HepG2 (cell line): ENCODE data around the gene ORC1. TPM values are rescaled to one million over a fixed set of nuclear protein-coding genes. Genes with fewer than 3 reads are reported as not detected.

ENCODE experiments used
- ATAC-seq: fragments of 200-7000 bp; cut with Tn5 transposase; 3 replicates; pipeline ENCODE4 v1.9.1; 2020; ENCODE audit warnings: mild to moderate bottlenecking, moderate library complexity
- BruUV-seq: library from RNA; stranded (reverse); fragments of 400-500 nt; replicated peaks from 2 replicates; lab custom pipeline; 2021; lab: Mats Ljungman, UMichigan
- CTCF ChIA-PET: fragments of 300-600 bp; formaldehyde crosslinking; extraction: SDS; loops from one replicate; lab custom pipeline; 2021; ENCODE audit warnings: low total read pairs, inconsistent platforms, low intra/inter-chr PET ratio; lab: Yijun Ruan, JAX
- POLR2A ChIA-PET: fragments of 350-600 bp; sonication (Branson Sonifier 250); formaldehyde crosslinking; loops from one replicate; lab custom pipeline; 2020; ENCODE audit warnings: antibody characterized with exemption, inconsistent platforms; lab: Yijun Ruan, JAX
- DNase-seq: peaks from one replicate; pipeline ENCODE4 v3.0.0-alpha.2; 2015; ENCODE audit warnings: low spot score
- FAIRE-seq: peaks from 3 replicates; lab custom pipeline; 2011; peaks lifted over from hg19 to GRCh38; lab: Jason Lieb, UNC
- H2AFZ ChIP-seq: one replicate; pipeline ENCODE4 v1.6.1; 2011; ENCODE audit warnings: low read length, inconsistent platforms
- H3K27ac ChIP-seq: fragments of 300-600 bp; 3 replicates; pipeline ENCODE4 v1.8.0; 2011; ENCODE audit warnings: mixed run types, mild to moderate bottlenecking, mixed read lengths, low read length, inconsistent platforms; ENCODE audit not compliant: insufficient read depth; ENCODE audit errors: extremely low read length
- H3K27me3 ChIP-seq, 2 experiments: fragments of 200-600 bp in 1 of 2; 2 replicates in 1 of 2; 3 replicates in 1 of 2; pipeline versions ENCODE4 v1.6.0 to v1.8.0; 2011; ENCODE audit warnings: low read length in 2 of 2, mild to moderate bottlenecking in 2 of 2, moderate library complexity in 2 of 2, inconsistent platforms in 1 of 2; ENCODE audit not compliant: insufficient read depth in 2 of 2, control insufficient read depth in 1 of 2
- H3K36me3 ChIP-seq, 2 experiments: fragments of 200-600 bp in 1 of 2; replicated peaks in 1 of 2; 2 replicates in 1 of 2; 3 replicates in 1 of 2; pipeline versions ENCODE4 v1.5.1 to v1.8.0; 2011; ENCODE audit warnings: low read length in 2 of 2, inconsistent platforms in 1 of 2; ENCODE audit not compliant: insufficient read depth in 2 of 2, control insufficient read depth in 1 of 2
- H3K4me1 ChIP-seq: 2 replicates; pipeline ENCODE4 v1.5.1; 2012; ENCODE audit warnings: low read length, inconsistent platforms; ENCODE audit not compliant: insufficient read depth
- H3K4me2 ChIP-seq: 2 replicates; pipeline ENCODE4 v1.6.0; 2011; ENCODE audit warnings: low read depth, low read length, inconsistent platforms
- H3K4me3 ChIP-seq, 3 experiments: fragments of 200-600 bp in 1 of 3; sonication (generic), shearing (Covaris generic) in 1 of 3; replicated peaks in 1 of 3; 2 replicates each; pipeline ENCODE4 v1.5.1; 2011 to 2016; ENCODE audit warnings: low read length in 3 of 3, inconsistent platforms in 2 of 3, low read depth in 2 of 3, mild to moderate bottlenecking in 2 of 3, control low read depth in 1 of 3, mixed read lengths in 1 of 3; ENCODE audit not compliant: insufficient read depth in 1 of 3
- H3K79me2 ChIP-seq: one replicate; pipeline ENCODE4 v1.6.1; 2011; ENCODE audit warnings: low read length, inconsistent platforms; ENCODE audit not compliant: insufficient read depth
- H3K9ac ChIP-seq: 2 replicates; pipeline ENCODE4 v1.6.0; 2011; ENCODE audit warnings: mild to moderate bottlenecking, low read depth, low read length, inconsistent platforms; ENCODE audit not compliant: insufficient read depth
- H3K9me3 ChIP-seq: 2 replicates; pipeline ENCODE4 v1.5.1; 2012; ENCODE audit warnings: mild to moderate bottlenecking, low read length
- H4K20me1 ChIP-seq: 2 replicates; pipeline ENCODE4 v1.6.0; 2011; ENCODE audit warnings: inconsistent platforms, mild to moderate bottlenecking, low read length, moderate library complexity; ENCODE audit not compliant: insufficient read depth
- BRCA1 ChIP-seq: sonication (generic); formaldehyde crosslinking; IDR thresholded peaks from 2 replicates; pipeline ENCODE4 v1.4.0; 2020; ENCODE audit warnings: missing genetic modification reagents
- CEBPB ChIP-seq: IDR thresholded peaks from 2 replicates; pipeline ENCODE4 v1.6.1; 2011; ENCODE audit warnings: low read depth, low read length, improper control_type of control experiment, borderline replicate concordance
- HMGXB3 ChIP-seq: sonication (generic); formaldehyde crosslinking; IDR thresholded peaks from 2 replicates; pipeline ENCODE4 v1.4.0; 2020; ENCODE audit warnings: missing genetic modification reagents, borderline replicate concordance
- KIAA2018 ChIP-seq: sonication (generic); formaldehyde crosslinking; IDR thresholded peaks from 2 replicates; pipeline ENCODE4 v1.5.0; 2020; ENCODE audit warnings: mild to moderate bottlenecking, missing genetic modification reagents, borderline replicate concordance
- SUZ12 ChIP-seq: fragments of 150-350 bp; IDR thresholded peaks from 2 replicates; pipeline ENCODE4 v1.6.1; 2014; ENCODE audit warnings: low read depth, low read length
- ZNF326 ChIP-seq: sonication (generic); formaldehyde crosslinking; IDR thresholded peaks from 2 replicates; pipeline ENCODE4 v1.4.0; 2020; ENCODE audit warnings: missing genetic modification reagents, borderline replicate concordance
- ZSCAN20 ChIP-seq: sonication (generic); formaldehyde crosslinking; IDR thresholded peaks from 2 replicates; pipeline ENCODE4 v1.4.0; 2020; ENCODE audit warnings: missing genetic modification reagents, mild to moderate bottlenecking, borderline replicate concordance
- WGBS: methylation state at CpG from one replicate; pipeline ENCODE4 v1.1.6; 2017; ENCODE audit warnings: low lambda C conversion rate; 5-methylcytosine and 5-hydroxymethylcytosine counted together
- in situ Hi-C: cut with HindIII; loops from 2 replicates; pipeline ENCODE4 v1.10.0; 2017; ENCODE audit warnings: low pct_unique_long_range_greater_than_20kb; ENCODE audit not compliant: extremely low pct_ligation_motif_present
- intact Hi-C: fragments of 100-400 bp; cut with micrococcal nuclease; formaldehyde crosslinking; loops from one replicate; pipeline ENCODE4 v1.10.0; 2022; ENCODE audit not compliant: unreplicated experiment
- polyA plus RNA-seq, 8 experiments: library from polyadenylated mRNA; depleted of rRNA in 3 of 8; stranded (reverse) in 7 of 8; unstranded in 1 of 8; fragments of >200 nt; fragmentation: Illumina TruSeq in 4 of 8; extraction: Trizol in 4 of 8; gene quantifications; 2 replicates each; pipeline versions ENCODE4 v1.2.1 to v1.2.3, GENCODE V29; 2011 to 2016; ENCODE audit warnings: low read depth in 4 of 8, missing spikeins in 1 of 8, mixed read lengths in 1 of 8; ENCODE audit not compliant: insufficient read depth in 1 of 8
- total RNA-seq, 5 experiments: library from RNA; depleted of rRNA; stranded (reverse); fragments of >200 nt; fragmentation: Illumina TruSeq; extraction: Trizol; gene quantifications; 2 replicates each; pipeline ENCODE4 v1.2.3, GENCODE V29; 2016; ENCODE audit warnings: low read depth in 1 of 5
- TF ChIP-seq, protein P1 (sequence below): sonication (generic); formaldehyde crosslinking; IDR thresholded peaks from 2 replicates; pipeline ENCODE4 v1.5.0; 2020; ENCODE audit warnings: mild to moderate bottlenecking, missing genetic modification reagents

ORC1 gene
- total and polyA plus RNA-seq, 2 of the 13 experiments (the other 11 are each of a cell fraction or from before 2014, with no cell fraction given): 7.0 to 23.5 TPM

GRCh38 chr1:52435650-52436049 is 31.4 kb upstream of the ORC1 start:
- Histone ChIP-seq H4K20me1 (no peaks in the 10 kb centered on the region), H3K27me3 (no peaks in the 10 kb centered on the region), H2AFZ (no peak overlapping the region), H3K27ac (no peak overlapping the region), H3K36me3 (peaks cover 14 to 48% of the 10 kb centered on the region in 2 experiments), H3K9ac (no peak overlapping the region), H3K4me2 (no peak overlapping the region), H3K79me2 (no peaks in the 10 kb centered on the region), H3K4me1 (no peaks in the 10 kb centered on the region), H3K4me3 (no peak overlapping the region), H3K9me3 (no peaks in the 10 kb centered on the region)
- no peak for TF ChIP-seq ZSCAN20
- TF ChIP-seq CEBPB: no peak
- no peak for TF ChIP-seq ZNF326 (CRISPR knock-in tag)
- no peak for TF ChIP-seq SUZ12
- TF ChIP-seq, protein P1, sequence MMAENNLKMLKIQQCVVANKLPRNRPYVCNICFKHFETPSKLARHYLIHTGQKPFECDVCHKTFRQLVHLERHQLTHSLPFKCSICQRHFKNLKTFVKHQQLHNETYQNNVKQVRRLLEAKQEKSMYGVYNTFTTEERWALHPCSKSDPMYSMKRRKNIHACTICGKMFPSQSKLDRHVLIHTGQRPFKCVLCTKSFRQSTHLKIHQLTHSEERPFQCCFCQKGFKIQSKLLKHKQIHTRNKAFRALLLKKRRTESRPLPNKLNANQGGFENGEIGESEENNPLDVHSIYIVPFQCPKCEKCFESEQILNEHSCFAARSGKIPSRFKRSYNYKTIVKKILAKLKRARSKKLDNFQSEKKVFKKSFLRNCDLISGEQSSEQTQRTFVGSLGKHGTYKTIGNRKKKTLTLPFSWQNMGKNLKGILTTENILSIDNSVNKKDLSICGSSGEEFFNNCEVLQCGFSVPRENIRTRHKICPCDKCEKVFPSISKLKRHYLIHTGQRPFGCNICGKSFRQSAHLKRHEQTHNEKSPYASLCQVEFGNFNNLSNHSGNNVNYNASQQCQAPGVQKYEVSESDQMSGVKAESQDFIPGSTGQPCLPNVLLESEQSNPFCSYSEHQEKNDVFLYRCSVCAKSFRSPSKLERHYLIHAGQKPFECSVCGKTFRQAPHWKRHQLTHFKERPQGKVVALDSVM (CRISPR knock-in tag): peak; percentile 93
- no peak for TF ChIP-seq KIAA2018 (CRISPR knock-in tag)
- no peak for TF ChIP-seq BRCA1 (CRISPR knock-in tag)
- no peak for TF ChIP-seq HMGXB3 (CRISPR knock-in tag)
- in situ Hi-C loops (no loop called here), intact Hi-C loops (no loop called here)
- FAIRE-seq (no peak), ATAC-seq (peak; percentile 71), DNase-seq (peak; percentile 11)
- CTCF ChIA-PET: no interaction called here
- POLR2A ChIA-PET: no interaction called here
- WGBS: 100% methylated on average over 1 of the region's 1 CpG
- BruUV-seq: no TSS peak
